Ovary (tissue), 9 donors: ENCODE measurements around the gene PTRH2. TPM values are rescaled to one million over a fixed set of nuclear protein-coding genes. Genes with fewer than 3 reads are reported as not detected.

Experiments
- DNase-seq, 5 donors: peaks; one replicate each; pipeline ENCODE4 v3.0.0-alpha.2; 2019 to 2020
- H3K27ac ChIP-seq, 2 donors: fragments of 200-600 bp; one replicate each; pipeline versions ENCODE4 v1.5.1 to v1.8.0; 2019 to 2022
- H3K27me3 ChIP-seq: fragments of 200-600 bp; one replicate; pipeline ENCODE4 v1.8.0; 2022
- H3K36me3 ChIP-seq: fragments of 200-600 bp; sonication (generic); one replicate; pipeline ENCODE4 v1.5.1; 2019
- H3K4me1 ChIP-seq: one replicate; pipeline ENCODE4 v1.8.1; 2013; ENCODE audit warnings: mild to moderate bottlenecking, moderate library complexity; ENCODE audit not compliant: insufficient read depth
- H3K4me3 ChIP-seq: fragments of 200-600 bp; sonication (generic); one replicate; pipeline ENCODE4 v1.5.1; 2017
- H3K9me3 ChIP-seq, 2 donors: fragments of 200-600 bp in 1 of 2; sonication (generic) in 1 of 2; one replicate each; pipeline versions ENCODE4 v1.5.1 to v1.8.1; 2013 to 2019; ENCODE audit warnings: mild to moderate bottlenecking in 1 of 2, moderate library complexity in 1 of 2
- EP300 ChIP-seq: sonication (generic); formaldehyde crosslinking; IDR thresholded peaks from one replicate; pipeline ENCODE4 v1.6.1; 2017; ENCODE audit warnings: antibody characterized with exemption
- POLR2A ChIP-seq: fragments of 450-650 bp; IDR thresholded peaks from one replicate; pipeline ENCODE4 v1.6.1; 2017; ENCODE audit warnings: antibody characterized with exemption, mild to moderate bottlenecking, moderate library complexity
- WGBS, 3 donors: extraction: QIAGEN DNeasy Blood & Tissue Kit in 1 of 3; methylation state at CpG; one replicate each; pipeline versions ENCODE4 v1.1.5 to v1.1.7; 2013 to 2017; 5-methylcytosine and 5-hydroxymethylcytosine counted together
- intact Hi-C, 4 donors: fragments of 100-400 bp; cut with DNase I; formaldehyde crosslinking; loops; one replicate each; pipeline versions ENCODE4 v1.11.0 to v1.15.1; 2022 to 2023
- polyA plus RNA-seq, 2 donors: library from polyadenylated mRNA; stranded (reverse); fragments of 200-250 nt in 1 of 2; fragments of 350-450 nt in 1 of 2; fragmentation: Illumina TruSeq in 1 of 2; extraction: RNeasy Lipid Tissue Mini Kit (QIAGEN cat#74804) in 1 of 2; gene quantifications; one replicate each; pipeline ENCODE4 v1.2.3, GENCODE V29; 2013 to 2014
- total RNA-seq, 7 donors: library from RNA; depleted of rRNA in 2 of 7; stranded (reverse); fragments of >200 nt in 2 of 7; fragmentation: NEBNext Ultra II Directional in 3 of 7; extraction: Animal tissue kit (Norgen Biotek cat#: 25700) in 3 of 7; gene quantifications; one replicate each; pipeline versions ENCODE4 v1.1.0 to v1.2.4, GENCODE V29; 2016 to 2023
- TF ChIP-seq, protein P1 (sequence below), 3 donors: fragments of 450-650 bp in 2 of 3; fragments of 200-600 bp in 1 of 3; IDR thresholded peaks; one replicate each; pipeline versions ENCODE4 v1.5.1 to v1.8.0; 2016 to 2022; ENCODE audit warnings: antibody characterized with exemption in 3 of 3, mild to moderate bottlenecking in 1 of 3
- donor health status: DM: no; HTN: no; CAD: no; lungs with moderate emphysema.
- donor health status: DM: no; HTN: no; CAD: no.
- donor health status: Bipolar disorder and iron deficiency.
- donor health status: DM: yes; HTN: yes; CAD: no.
- donor health status: DM: no; HTN: no; CAD: no.
- donor health status: DM: yes; HTN: yes; CAD: no.

PTRH2 gene
- total and polyA plus RNA-seq, 9 donors: 11.9 to 28.2 (median 20.0) TPM

DNA sequence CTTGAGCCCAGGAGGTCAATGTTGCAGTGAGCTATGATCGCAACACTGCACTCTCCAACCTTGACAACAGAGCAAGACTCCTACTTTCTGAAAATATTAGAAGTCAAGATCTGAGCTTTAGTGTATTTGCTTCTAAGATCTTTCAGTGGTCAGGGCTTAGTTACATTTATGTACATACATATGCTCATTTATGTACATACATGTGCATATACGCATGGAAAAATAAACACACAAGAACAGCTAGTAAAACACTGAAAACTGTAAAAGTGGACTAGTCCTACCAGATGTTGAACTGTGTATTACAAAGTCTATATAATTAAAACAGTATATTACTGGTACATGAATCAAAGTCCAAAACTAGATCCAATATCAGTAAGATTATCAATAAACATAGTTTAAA is 28.3 kb downstream of the PTRH2 start:
- H3K4me3 ChIP-seq: no peak overlapping the region
- intact Hi-C loops: no loop called here
- 48 to 98% (median 48%) methylated on average over 2 of the region's 2 CpGs for WGBS, 3 donors
- H3K4me1 ChIP-seq: no peaks in the 10 kb centered on the region
- no peak overlapping the region for H3K27ac ChIP-seq
- no peaks in the 10 kb centered on the region for H3K9me3 ChIP-seq
- no peaks in the 10 kb centered on the region for H3K36me3 ChIP-seq
- TF ChIP-seq, protein P1, sequence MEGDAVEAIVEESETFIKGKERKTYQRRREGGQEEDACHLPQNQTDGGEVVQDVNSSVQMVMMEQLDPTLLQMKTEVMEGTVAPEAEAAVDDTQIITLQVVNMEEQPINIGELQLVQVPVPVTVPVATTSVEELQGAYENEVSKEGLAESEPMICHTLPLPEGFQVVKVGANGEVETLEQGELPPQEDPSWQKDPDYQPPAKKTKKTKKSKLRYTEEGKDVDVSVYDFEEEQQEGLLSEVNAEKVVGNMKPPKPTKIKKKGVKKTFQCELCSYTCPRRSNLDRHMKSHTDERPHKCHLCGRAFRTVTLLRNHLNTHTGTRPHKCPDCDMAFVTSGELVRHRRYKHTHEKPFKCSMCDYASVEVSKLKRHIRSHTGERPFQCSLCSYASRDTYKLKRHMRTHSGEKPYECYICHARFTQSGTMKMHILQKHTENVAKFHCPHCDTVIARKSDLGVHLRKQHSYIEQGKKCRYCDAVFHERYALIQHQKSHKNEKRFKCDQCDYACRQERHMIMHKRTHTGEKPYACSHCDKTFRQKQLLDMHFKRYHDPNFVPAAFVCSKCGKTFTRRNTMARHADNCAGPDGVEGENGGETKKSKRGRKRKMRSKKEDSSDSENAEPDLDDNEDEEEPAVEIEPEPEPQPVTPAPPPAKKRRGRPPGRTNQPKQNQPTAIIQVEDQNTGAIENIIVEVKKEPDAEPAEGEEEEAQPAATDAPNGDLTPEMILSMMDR (IDR thresholded peaks at IDR 0.05): no peak
- TF ChIP-seq POLR2A: no peak
- DNase-seq: no peak
- no peaks in the 10 kb centered on the region for H3K27me3 ChIP-seq

GRCh38 chr17:59676716-59677115 is 30.5 kb downstream of the PTRH2 start:
- no peak overlapping the region for H3K4me3 ChIP-seq
- TF ChIP-seq, protein P1 (IDR thresholded peaks at IDR 0.05): no peak
- no peak for TF ChIP-seq POLR2A
- TF ChIP-seq EP300: no peak
- H3K4me1 ChIP-seq: no peaks in the 10 kb centered on the region
- WGBS, 3 donors: 70 to 86% (median 77%) methylated on average over 7 of the region's 7 CpGs
- H3K27me3 ChIP-seq: no peaks in the 10 kb centered on the region
- no peaks in the 10 kb centered on the region for H3K9me3 ChIP-seq
- DNase-seq: no peak
- H3K36me3 ChIP-seq: no peaks in the 10 kb centered on the region
- intact Hi-C loops: no loop called here
- no peak overlapping the region for H3K27ac ChIP-seq

GRCh38 chr17:59675231-59675630 is 32.0 kb downstream of the PTRH2 start:
- 67 to 75% (median 72%) methylated on average over 1 of the region's 1 CpG for WGBS, 3 donors
- Histone ChIP-seq H3K4me3 (no peak overlapping the region), H3K27me3 (no peaks in the 10 kb centered on the region), H3K36me3 (no peaks in the 10 kb centered on the region), H3K4me1 (no peaks in the 10 kb centered on the region), H3K9me3 (no peaks in the 10 kb centered on the region), H3K27ac (no peak overlapping the region)
- DNase-seq: no peak
- intact Hi-C loops: no loop called here
- TF ChIP-seq EP300: no peak

DNA sequence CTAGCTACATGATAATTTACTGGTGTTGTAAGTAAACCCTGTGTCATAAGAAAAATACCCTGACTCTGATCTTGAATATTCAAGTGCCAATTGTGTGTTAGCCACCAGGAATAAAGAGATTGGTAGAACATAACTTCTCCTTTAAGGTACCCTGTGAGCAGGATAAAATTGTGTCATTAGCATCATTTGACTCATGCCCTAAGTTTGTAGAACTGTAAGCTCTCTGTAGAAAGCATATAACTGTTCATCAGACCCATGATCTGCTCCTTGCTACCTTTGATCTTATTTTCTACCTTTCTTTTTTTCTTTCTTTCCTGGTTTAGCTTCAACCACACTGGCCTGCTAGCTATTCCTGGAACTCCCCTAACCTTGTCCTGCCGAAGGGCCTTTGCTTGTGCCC is 35.8 kb downstream of the PTRH2 start:
- DNase-seq: no peak
- TF ChIP-seq EP300: no peak
- TF ChIP-seq POLR2A: no peak
- TF ChIP-seq, protein P1 (IDR thresholded peaks at IDR 0.05): no peak
- intact Hi-C loops: no loop called here

GRCh38 chr17:59669944-59670343 is 37.3 kb downstream of the PTRH2 start:
- intact Hi-C loops: no loop called here
- H3K4me3 ChIP-seq: no peak overlapping the region
- WGBS, 3 donors: 91 to 98% (median 95%) methylated on average over 1 of the region's 1 CpG
- H3K27ac ChIP-seq: no peak overlapping the region
- H3K9me3 ChIP-seq: no peaks in the 10 kb centered on the region
- DNase-seq: no peak
- H3K27me3 ChIP-seq: no peaks in the 10 kb centered on the region
- TF ChIP-seq, protein P1 (IDR thresholded peaks at IDR 0.05): no peak
- no peak for TF ChIP-seq EP300
- no peak for TF ChIP-seq POLR2A
- H3K4me1 ChIP-seq: no peaks in the 10 kb centered on the region
- no peaks in the 10 kb centered on the region for H3K36me3 ChIP-seq

More for the DNA sequence above, 35.8 kb downstream of the PTRH2 start:
- no peak overlapping the region for H3K27ac ChIP-seq
- no peaks in the 10 kb centered on the region for H3K36me3 ChIP-seq
- WGBS, 3 donors: 93 to 100% (median 100%) methylated on average over 1 of the region's 1 CpG
- H3K27me3 ChIP-seq: no peaks in the 10 kb centered on the region
- H3K9me3 ChIP-seq: no peaks in the 10 kb centered on the region
- no peak overlapping the region for H3K4me3 ChIP-seq
- no peaks in the 10 kb centered on the region for H3K4me1 ChIP-seq
